GM12865 (cell line): ENCODE results near the gene SMG5.

Source experiments
- DNase-seq: peaks from one replicate; pipeline ENCODE4 v3.0.0; 2010; ENCODE audit warnings: low read depth
- H3K4me3 ChIP-seq: 2 replicates; pipeline ENCODE4 v1.5.1; 2011; ENCODE audit warnings: mild to moderate bottlenecking, low read depth, low read length, control low read depth
- CTCF ChIP-seq: IDR thresholded peaks from 2 replicates; pipeline ENCODE4 v1.5.1; 2011; ENCODE audit warnings: low read length, control low read depth, low read depth, inconsistent platforms; ENCODE audit not compliant: insufficient read depth; ENCODE audit errors: missing control alignments

SMG5 gene

DNA sequence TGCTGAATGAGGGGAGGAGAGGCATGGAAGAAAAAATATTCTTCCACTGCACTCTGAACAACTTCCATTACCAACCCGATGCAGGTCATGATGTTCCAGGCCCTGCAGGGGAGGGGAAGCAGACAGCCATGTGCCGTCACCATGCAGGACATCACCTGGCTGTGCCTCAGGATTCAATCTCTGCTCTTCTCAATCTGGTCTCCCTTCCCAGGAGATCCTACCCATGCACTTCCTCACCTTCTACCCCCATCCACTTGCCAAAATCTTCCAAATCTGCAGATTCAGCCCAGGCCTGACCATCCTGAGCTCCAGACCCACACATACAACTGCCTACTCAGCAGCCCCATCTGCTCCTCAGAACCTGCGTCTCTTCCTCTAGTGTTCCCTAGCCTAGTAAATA is 29.0 kb downstream of the SMG5 start:
- H3K4me3 ChIP-seq: no peak overlapping the region
- TF ChIP-seq CTCF: no peak
- no peak for DNase-seq

GRCh38 chr1:156251527-156251926 is 31.1 kb downstream of the SMG5 start:
- no peak overlapping the region for H3K4me3 ChIP-seq
- TF ChIP-seq CTCF: no peak
- no peak for DNase-seq

- no peak overlapping the region for H3K4me3 ChIP-seq
- no peak for TF ChIP-seq CTCF
- DNase-seq: no peak
Measured at GRCh38 chr1:156249593-156249992, 33.0 kb downstream of the SMG5 start.

DNA sequence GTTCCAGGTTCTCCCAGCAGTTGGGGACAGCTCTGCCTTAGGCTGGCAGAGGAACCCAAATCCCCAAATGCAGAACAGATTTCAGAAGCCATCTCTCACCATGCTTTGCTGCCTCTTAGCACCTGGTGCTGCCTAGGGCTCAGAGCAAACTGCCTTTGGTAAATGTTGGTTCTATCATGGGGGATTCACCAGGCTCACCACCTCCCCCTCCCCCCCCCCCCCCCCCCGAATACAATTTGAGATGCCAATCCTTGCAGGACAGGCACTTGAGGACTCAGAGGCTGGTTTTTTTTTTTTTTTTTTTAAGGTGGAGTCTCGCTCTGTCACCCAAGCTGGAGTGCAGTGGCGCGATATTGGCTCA is 34.3 kb downstream of the SMG5 start:
- no peak for TF ChIP-seq CTCF
- no peak overlapping the region for H3K4me3 ChIP-seq
- no peak for DNase-seq

DNA sequence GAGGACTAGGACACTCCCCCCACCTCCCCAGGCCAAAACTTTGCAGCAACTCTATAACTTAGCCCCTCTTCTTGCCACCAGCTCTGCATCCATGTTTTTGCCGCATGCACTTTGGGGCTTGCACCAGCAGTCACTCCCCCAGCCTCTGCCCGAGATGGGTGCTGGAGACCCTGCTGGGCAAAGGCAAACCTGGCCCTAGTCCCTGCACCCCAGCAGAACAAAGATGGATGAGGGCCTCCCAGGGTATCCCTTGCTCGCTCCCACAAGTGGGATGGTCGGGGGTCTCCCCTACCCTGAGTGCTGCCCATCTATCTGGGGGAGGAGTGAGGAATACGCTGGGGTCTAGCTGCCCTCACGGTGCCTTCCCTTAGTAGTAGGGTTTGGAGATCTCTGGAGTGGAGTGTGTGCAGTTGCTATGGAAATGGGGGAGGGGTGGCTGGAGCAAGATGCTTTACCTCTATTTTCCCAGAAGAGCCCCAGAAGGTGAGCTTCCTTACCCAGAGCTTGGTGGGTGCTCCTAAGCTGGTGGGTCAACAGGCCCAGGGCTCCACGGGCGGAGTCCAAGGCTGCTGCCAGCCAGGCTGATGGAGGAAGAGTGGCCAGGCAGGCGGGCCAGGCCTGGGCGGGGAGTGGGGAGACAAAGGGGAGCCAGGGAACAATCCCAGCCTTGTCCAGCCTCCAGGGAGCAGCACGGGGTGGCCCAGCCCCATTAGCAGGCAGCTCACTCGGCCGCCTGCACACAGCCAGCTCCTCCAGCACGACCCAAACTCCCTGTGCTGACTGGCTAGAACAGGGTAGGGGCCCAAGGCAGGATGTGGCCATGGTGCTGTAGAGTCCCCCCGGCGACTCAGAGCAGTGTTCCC is 34.9 kb downstream of the SMG5 start, which contains the start of gene PAQR6:
Gene PAQR6, minus strand, starts transcription at position 597 of the 863 bp plus-strand sequence. CDS start 1,325 bp downstream, outside the sequence.
- TF ChIP-seq CTCF: no peak
- H3K4me3 ChIP-seq: no peak within 1 kb of the TSS
- no peak for DNase-seq

GRCh38 chr1:156246781-156247459 is 35.7 kb downstream of the SMG5 start:
- no peak for TF ChIP-seq CTCF
- H3K4me3 ChIP-seq: no peak overlapping the region
- DNase-seq: no peak
